ENCODE measurements around the gene UBTD1. TPM values are rescaled to one million over a fixed set of nuclear protein-coding genes. Genes with fewer than 3 reads are reported as not detected.

UBTD1 gene
- total and polyA plus RNA-seq, 12 donors, result 1.4 to 24.2 (median 13.4) TPM

GRCh38 chr10:97607095-97607636 is 108.4 kb downstream of the UBTD1 start:
- H3K4me1 ChIP-seq (replicated peaks in 1 of 2), result peaks cover 0 to 4% of the 10 kb centered on the region in 2 donors
- TF ChIP-seq POLR2A (IDR thresholded peaks at IDR 0.05) (no peak), CTCF (IDR thresholded peaks at IDR 0.05) (no peak)
- no peak overlapping the region for H3K27ac ChIP-seq
- intact Hi-C loops (cut with DNase I), result no loop called here
- no peaks in the 10 kb centered on the region for H3K27me3 ChIP-seq
- H3K9me3 ChIP-seq (replicated peaks in 1 of 3), result no peaks in the 10 kb centered on the region
- DNase-seq, result no peak
- 91 to 97% (median 95%) methylated on average over 4 to 5 of the region's 5 CpGs for WGBS, 4 donors
- no peaks in the 10 kb centered on the region for H3K36me3 ChIP-seq (replicated peaks in 1 of 2)
- no peak overlapping the region for H3K4me3 ChIP-seq

GRCh38 chr10:97608991-97609561 is 110.4 kb downstream of the UBTD1 start:
- WGBS, 4 donors, result 73 to 84% (median 80%) methylated on average over 11 to 13 of the region's 13 CpGs
- Histone ChIP-seq H3K27me3 (no peaks in the 10 kb centered on the region), H3K27ac (peak overlapping the region in 1 of 5 donors; percentile 22), H3K4me1 (replicated peaks in 1 of 2) (no peaks in the 10 kb centered on the region), H3K9me3 (replicated peaks in 1 of 3) (no peaks in the 10 kb centered on the region), H3K4me3 (no peak overlapping the region), H3K36me3 (replicated peaks in 1 of 2) (no peaks in the 10 kb centered on the region)
- no peak for DNase-seq
- TF ChIP-seq CTCF (IDR thresholded peaks at IDR 0.05), result no peak
- no peak for TF ChIP-seq POLR2A (IDR thresholded peaks at IDR 0.05)
- intact Hi-C loops (cut with DNase I), result no loop called here

GRCh38 chr10:97611473-97611872 is 112.7 kb downstream of the UBTD1 start:
- Histone ChIP-seq H3K27ac (no peak overlapping the region), H3K27me3 (no peaks in the 10 kb centered on the region), H3K9me3 (replicated peaks in 1 of 3) (no peaks in the 10 kb centered on the region), H3K4me1 (replicated peaks in 1 of 2) (no peaks in the 10 kb centered on the region), H3K4me3 (no peak overlapping the region), H3K36me3 (replicated peaks in 1 of 2) (no peaks in the 10 kb centered on the region)
- intact Hi-C loops (cut with DNase I), result loop anchor here (5.0 kb wide), 1 partner anchor 39 kb away; the partner anchor contains the start of gene ANKRD2 (in 2 of the 2)
- TF ChIP-seq POLR2A (IDR thresholded peaks at IDR 0.05), result no peak
- no peak for TF ChIP-seq CTCF (IDR thresholded peaks at IDR 0.05)
- no peak for DNase-seq
- WGBS, 4 donors, result 83 to 91% (median 86%) methylated on average over 4 to 12 of the region's 12 CpGs

- H3K4me1 ChIP-seq (replicated peaks in 1 of 2), result no peaks in the 10 kb centered on the region
- no peak overlapping the region for H3K27ac ChIP-seq
- intact Hi-C loops (cut with DNase I), result loop anchor here (5.0 kb wide), 1 partner anchor 40 kb away; the partner anchor contains the start of gene ANKRD2 (in 2 of the 2)
- WGBS, 4 donors, result 18 to 35% (median 25%) methylated on average over 2 of the region's 2 CpGs
- H3K36me3 ChIP-seq (replicated peaks in 1 of 2), result no peaks in the 10 kb centered on the region
- H3K27me3 ChIP-seq, result no peaks in the 10 kb centered on the region
- H3K9me3 ChIP-seq (replicated peaks in 1 of 3), result no peaks in the 10 kb centered on the region
- DNase-seq, result peak in 5 of 7 donors; percentile 33 to 69 (median 37)
- no peak overlapping the region for H3K4me3 ChIP-seq
- TF ChIP-seq POLR2A (IDR thresholded peaks at IDR 0.05) (no peak), CTCF (IDR thresholded peaks at IDR 0.05) (peak; percentile 18 to 67 (median 48))
Observed at GRCh38 chr10:97612386-97612785, 113.7 kb downstream of the UBTD1 start.
